Fibroblast of skin of left biceps (primary cell): Measurements from ENCODE around the gene ASAP3.

ENCODE experiments used
- DNase-seq, 2 experiments: peaks; one replicate each; pipeline ENCODE4 v3.0.0-alpha.2; 2013; ENCODE audit warnings: low read depth in 2 of 2

The ASAP3 gene

GRCh38 chr1:23483321-23484252, at the start of gene ASAP3:
Gene ASAP3 (minus strand): TSS chr1:23484179. CDS start chr1:23484133, 46 bp downstream.
- DNase-seq = peak in 1 of 2 experiments; percentile 17

DNA sequence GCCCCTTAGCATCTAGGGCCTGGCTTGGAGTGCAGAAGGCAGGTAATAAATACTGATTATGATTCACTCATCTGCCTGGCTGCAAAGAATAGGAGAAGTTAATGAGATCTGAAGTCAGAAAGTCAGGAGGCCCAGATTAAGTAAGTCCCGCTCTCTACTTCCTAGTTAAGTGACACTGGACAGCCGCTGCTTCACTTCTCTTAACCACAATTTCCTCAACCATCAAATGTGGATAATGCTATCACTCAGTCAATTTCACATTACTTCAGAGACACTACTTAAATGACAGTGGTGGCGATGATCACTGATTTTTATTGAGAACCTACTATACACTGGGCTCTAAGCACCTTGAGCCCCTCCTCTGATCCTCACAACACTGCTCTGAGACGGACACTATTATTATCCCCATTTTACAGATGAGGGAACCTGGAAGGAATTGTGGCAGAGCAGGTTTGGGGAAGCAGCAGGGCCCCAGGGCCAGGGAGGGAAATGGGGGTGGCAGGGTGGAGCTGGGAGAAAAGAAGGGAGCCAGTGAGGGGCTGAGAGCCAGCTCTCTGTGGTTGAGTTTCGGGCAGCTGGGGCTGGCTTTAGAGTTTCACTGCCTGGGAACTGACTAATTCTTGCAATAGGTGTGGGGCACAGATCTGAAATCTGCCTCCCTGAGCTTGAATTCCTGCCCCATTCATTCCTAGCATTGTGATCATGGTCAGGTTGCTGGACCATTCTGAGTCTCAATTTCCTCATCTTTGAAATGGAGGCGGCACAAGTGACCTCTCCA, 49.5 kb upstream of the ASAP3 start:
- DNase-seq = no peak

DNA sequence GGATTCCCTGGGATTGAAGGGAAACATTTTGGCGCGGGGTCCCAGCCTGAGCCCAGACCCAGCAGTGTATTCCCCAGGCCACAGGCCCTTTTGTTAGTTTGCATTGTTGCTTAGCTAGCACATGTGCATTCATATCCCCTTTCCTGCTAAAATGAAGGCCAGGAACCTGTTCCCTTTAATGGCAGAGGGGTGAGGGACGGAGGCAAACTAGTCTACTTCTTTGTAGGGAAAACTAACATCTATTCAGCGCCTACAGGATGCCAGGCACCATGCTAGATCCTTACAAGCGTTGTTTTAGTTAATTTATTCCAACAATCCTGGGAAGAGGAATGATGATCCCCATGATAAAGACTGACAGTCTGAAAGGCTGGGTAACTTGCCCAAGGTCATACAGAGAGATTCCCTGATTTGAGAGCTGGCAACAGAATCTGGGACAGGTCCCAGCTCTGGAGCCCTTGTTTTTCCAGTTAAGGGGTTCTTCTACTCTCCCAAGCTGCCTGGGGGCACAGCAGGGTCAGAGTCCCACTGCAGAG, 47.6 kb upstream of the ASAP3 start:
- DNase-seq = no peak

DNA sequence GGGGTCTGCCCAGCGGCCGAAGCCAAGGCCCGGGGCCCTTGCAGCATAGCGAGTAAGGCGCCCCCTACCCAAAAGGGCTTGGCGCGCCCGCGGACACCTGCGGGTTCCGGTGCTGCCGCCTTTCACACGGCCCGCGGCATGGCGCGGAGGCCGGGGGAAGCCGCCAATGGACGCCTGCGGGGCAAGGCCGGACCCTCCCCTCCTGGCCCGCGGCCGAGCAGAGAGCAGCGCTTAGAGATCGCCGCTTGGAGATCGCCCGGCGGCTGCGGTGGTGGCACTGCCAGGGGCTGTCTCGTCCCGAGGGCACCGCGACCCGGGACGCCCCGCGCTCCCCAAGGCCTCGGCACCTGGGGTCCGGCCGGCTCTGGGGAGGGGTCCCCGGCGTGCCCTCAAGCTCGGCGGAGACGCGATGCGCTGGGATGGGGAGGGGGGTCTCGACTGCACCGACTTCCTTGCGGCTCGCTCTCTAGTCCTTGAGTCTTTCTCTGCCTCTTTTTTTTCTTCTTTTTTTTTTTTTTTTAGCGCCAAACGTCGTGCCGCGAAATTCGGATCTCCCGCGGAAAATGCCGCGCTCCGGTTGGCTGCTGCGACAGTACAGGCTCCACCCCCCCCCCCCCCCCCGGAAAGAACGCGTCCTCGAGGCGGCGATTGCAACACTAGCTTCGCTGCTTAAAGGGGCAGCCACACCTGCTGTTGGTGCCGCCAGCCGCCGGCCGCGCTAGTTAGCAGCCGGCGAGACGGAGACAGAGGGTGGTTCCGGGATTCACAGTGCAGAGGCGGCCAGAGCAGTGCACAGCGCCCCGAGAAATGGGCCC, 47.0 kb upstream of the ASAP3 start, which contains the start of gene E2F2:
Gene E2F2, minus strand, starts transcription at position 487 of the 815 bp plus-strand sequence. Its CDS starts 440 bp downstream, at position 47.
- DNase-seq = peak; percentile 55 to 66

GRCh38 chr1:23530087-23530746, 46.2 kb upstream of the ASAP3 start:
- no peak for DNase-seq

DNA sequence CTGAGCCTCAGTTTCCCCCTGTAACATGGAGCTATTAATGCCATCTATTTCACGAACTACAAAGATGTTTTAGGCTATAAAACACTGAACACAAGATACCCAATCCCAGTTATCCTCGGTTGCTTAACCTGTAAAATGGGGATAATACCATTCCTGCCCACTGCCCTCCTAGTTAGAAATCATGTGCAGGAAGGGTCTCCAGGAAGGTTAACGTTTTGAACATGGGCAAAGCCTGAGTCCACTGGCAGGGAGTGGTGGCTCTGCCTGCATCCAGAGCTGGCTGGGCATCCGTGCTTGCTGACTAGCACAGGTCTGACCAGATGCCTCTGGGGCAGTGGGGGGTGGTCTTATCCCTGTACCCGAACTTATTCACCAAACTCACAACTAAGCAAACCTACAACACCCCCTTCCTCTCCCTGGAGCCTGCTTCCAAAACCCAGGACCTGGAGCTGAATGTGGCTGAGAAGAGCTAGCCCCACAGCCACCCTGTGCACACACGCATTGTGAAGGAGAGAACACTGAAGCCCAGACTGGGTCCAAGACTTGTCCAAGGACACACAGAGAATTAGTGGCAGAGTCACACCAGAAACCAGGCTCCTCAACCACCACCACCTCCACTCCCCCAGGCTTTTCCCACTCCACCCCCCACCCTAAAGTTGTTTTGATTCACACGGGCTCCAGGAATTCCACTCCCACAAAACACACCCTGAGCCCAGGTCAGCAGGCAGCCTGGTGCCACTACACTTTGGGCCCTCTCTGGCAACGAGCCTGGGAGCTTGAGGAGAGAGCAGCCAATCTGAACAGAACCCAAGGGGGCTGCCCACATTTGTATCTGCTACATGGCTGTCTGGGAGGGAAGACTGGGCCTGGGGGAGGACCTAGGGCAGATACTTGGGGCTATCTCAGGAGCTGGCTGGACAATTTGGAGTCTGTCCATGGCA, 45.4 kb upstream of the ASAP3 start:
- DNase-seq = no peak

- no peak for DNase-seq
Measured at GRCh38 chr1:23528250-23528978, 44.4 kb upstream of the ASAP3 start.

GRCh38 chr1:23527900-23528249, 43.9 kb upstream of the ASAP3 start:
- DNase-seq = no peak

- no peak for DNase-seq
Measured at GRCh38 chr1:23527366-23527765, 43.4 kb upstream of the ASAP3 start.

GRCh38 chr1:23526329-23527041, 42.5 kb upstream of the ASAP3 start:
- no peak for DNase-seq

DNA sequence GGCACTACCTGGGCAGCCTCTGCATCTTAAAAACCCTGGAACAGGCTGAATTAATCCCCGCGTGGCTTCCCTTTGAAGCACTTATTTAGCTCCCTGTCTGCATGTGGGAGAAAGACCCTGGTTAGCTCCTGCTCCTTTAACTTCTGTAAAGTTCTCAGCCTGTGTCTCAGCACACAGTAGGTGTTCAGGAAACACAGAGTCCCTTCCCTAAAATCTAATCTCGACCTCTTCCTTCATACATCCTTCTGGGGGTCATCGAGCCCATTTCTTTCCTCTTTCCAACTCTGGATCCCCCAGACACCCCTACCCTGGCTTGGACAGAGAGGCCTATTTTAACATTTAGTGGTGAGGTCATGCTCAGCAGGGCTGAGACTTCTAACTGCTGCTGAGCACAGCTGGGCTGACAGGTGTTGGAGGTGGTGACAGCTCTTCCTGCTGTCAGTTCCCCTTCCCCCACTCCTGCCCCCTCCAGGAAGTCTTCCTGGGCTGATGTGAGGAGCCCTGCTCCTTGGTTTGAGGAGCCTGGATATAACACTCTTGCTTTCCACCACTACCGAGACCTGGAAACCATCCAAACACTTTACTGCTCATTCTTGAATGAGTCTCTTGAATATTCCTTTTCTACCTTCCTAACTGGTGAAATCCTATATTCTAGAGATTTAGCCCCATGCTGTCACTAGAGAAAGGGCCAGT, 41.7 kb upstream of the ASAP3 start:
- no peak for DNase-seq

GRCh38 chr1:23524716-23525401, 40.9 kb upstream of the ASAP3 start:
- DNase-seq = no peak

GRCh38 chr1:23524163-23524562, 40.2 kb upstream of the ASAP3 start:
- DNase-seq = no peak

- DNase-seq = no peak
Measured at GRCh38 chr1:23522244-23522982, 38.4 kb upstream of the ASAP3 start.

GRCh38 chr1:23521588-23521987, 37.6 kb upstream of the ASAP3 start:
- DNase-seq = no peak

DNA sequence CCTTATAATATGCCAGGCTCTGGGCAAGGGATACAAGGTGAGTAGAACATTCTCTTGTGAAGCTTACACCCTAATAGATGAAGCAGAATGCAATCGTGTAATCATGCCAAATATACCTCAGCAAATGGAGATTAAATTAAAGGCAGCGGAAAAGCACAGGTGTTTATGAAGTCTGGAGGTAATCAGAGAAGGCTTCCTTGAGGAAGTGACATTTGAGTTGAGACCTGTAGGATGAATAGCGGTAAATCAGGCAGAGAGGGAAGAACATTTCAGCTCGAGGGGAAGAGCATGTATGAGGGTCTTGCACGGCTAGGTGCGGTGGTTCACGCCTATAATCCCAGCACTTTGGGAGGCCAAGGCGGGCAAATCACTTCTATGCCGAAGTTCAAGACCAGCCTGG, 33.6 kb upstream of the ASAP3 start:
- DNase-seq = no peak

DNA sequence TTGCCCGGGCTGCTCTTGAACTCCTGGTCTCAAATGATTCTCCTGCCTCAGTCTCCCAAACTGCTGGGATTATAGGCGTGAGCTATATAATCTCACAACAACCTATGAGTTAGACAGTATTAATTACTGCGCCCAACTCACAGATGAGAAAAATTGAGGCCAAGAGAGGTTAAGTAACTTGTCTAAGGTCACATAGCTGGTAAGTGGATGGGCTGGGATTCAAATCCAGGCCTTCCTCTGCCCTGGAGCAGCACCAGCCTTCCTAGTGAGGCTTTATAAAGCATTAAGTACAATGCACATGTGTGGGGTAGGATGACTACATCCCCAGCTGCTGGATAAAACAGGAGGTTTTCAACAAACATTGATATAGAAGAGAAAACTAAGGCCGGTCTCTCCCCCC, 31.9 kb upstream of the ASAP3 start:
- no peak for DNase-seq
